Measurements from ENCODE around the gene VPS4A. TPM values are rescaled to one million over a fixed set of nuclear protein-coding genes. Genes with fewer than 3 reads are reported as not detected.
A peak's percentile ranks its signal among the peaks of the same experiment; 100 is the strongest.

Gene VPS4A
- total RNA-seq, result 10 to 100 TPM; 32.3 to 34.9 TPM

GRCh38 chr16:69310653-69311532 is at the start of gene VPS4A:
VPS4A (plus strand) TSS chr16:69311350; CDS start chr16:69311512, 162 bp downstream.
- CTCF ChIA-PET, result interaction anchor here (0.6 to 1.2 kb wide), 5 partner anchors 18 to 143 kb away, joined by 3 read pairs; partner anchors contain the start of genes COG8 and PDF
- H3K27ac Mint-ChIP-seq, result peak within 1 kb of the TSS; percentile 90

GRCh38 chr16:69266334-69267063 is 44.7 kb upstream of the VPS4A start:
- Mint-ChIP-seq H3K4me1 (peaks cover 6% of the 10 kb centered on the region), H3K36me3 (ENCODE audit: low read depth) (peaks cover 16% of the 10 kb centered on the region), H3K27me3 (no peaks in the 10 kb centered on the region), H3K9me3 (no peaks in the 10 kb centered on the region), H3K27ac (no peak overlapping the region), H3K4me3 (no peak overlapping the region)
- DNase-seq, result no peak
- CTCF ChIA-PET, result no interaction called here
- POLR2A ChIA-PET, result no interaction called here

More at GRCh38 chr16:69310653-69311532, at the start of gene VPS4A:
- DNase-seq, result peak; percentile 97
- POLR2A ChIA-PET, result interaction anchor here (0.6 to 3.5 kb wide), 12 partner anchors 10 to 827 kb away, joined by 3 to 16 read pairs (median 4); partner anchors contain the start of genes CHTF8, COG8, NIP7 and PDF
- Mint-ChIP-seq H3K27me3 (no peaks in the 10 kb centered on the region), H3K36me3 (ENCODE audit: low read depth) (peaks cover 30% of the 10 kb centered on the region), H3K4me3 (peak within 1 kb of the TSS; percentile 94), H3K9me3 (no peaks in the 10 kb centered on the region), H3K4me1 (peaks cover 24% of the 10 kb centered on the region)

GRCh38 chr16:69267633-69268032 is 43.5 kb upstream of the VPS4A start:
- H3K9me3 Mint-ChIP-seq, result no peaks in the 10 kb centered on the region
- H3K27me3 Mint-ChIP-seq, result no peaks in the 10 kb centered on the region
- peaks cover 16% of the 10 kb centered on the region for H3K36me3 Mint-ChIP-seq (ENCODE audit: low read depth)
- no peak overlapping the region for H3K27ac Mint-ChIP-seq
- no peak for DNase-seq
- POLR2A ChIA-PET, result no interaction called here
- CTCF ChIA-PET, result no interaction called here
- H3K4me1 Mint-ChIP-seq, result peaks cover 6% of the 10 kb centered on the region
- H3K4me3 Mint-ChIP-seq, result no peak overlapping the region

GRCh38 chr16:69270395-69270794 is 40.8 kb upstream of the VPS4A start:
- Mint-ChIP-seq H3K4me3 (no peak overlapping the region), H3K9me3 (no peaks in the 10 kb centered on the region), H3K36me3 (ENCODE audit: low read depth) (peaks cover 12% of the 10 kb centered on the region), H3K4me1 (peaks cover 6% of the 10 kb centered on the region), H3K27ac (no peak overlapping the region), H3K27me3 (no peaks in the 10 kb centered on the region)
- POLR2A ChIA-PET, result no interaction called here
- no peak for DNase-seq
- CTCF ChIA-PET, result interaction anchor here (0.7 kb wide), 1 partner anchor 15 kb away, joined by 3 read pairs; no protein-coding TSS in a partner anchor

GRCh38 chr16:69270831-69271230 is 40.3 kb upstream of the VPS4A start:
- peaks cover 12% of the 10 kb centered on the region for H3K36me3 Mint-ChIP-seq (ENCODE audit: low read depth)
- H3K4me3 Mint-ChIP-seq, result no peak overlapping the region
- no peaks in the 10 kb centered on the region for H3K9me3 Mint-ChIP-seq
- DNase-seq, result no peak
- no peaks in the 10 kb centered on the region for H3K27me3 Mint-ChIP-seq
- H3K27ac Mint-ChIP-seq, result no peak overlapping the region
- ChIA-PET CTCF (interaction anchor here (1.1 kb wide), 1 partner anchor 14 kb away, joined by 4 read pairs; no protein-coding TSS in a partner anchor), POLR2A (no interaction called here)
- peaks cover 6% of the 10 kb centered on the region for H3K4me1 Mint-ChIP-seq

- no peak overlapping the region for H3K27ac Mint-ChIP-seq
- POLR2A ChIA-PET, result interaction anchor here (1.3 kb wide), 1 partner anchor 85 kb away, joined by 3 read pairs; no protein-coding TSS in a partner anchor
- CTCF ChIA-PET, result interaction anchor here (1.6 kb wide), 1 partner anchor 13 kb away, joined by 5 read pairs; no protein-coding TSS in a partner anchor
Measured at GRCh38 chr16:69273009-69273408, 38.1 kb upstream of the VPS4A start.

GRCh38 chr16:69274699-69275235 is 36.4 kb upstream of the VPS4A start:
- Mint-ChIP-seq H3K9me3 (no peaks in the 10 kb centered on the region), H3K4me1 (peaks cover 6% of the 10 kb centered on the region), H3K4me3 (no peak overlapping the region), H3K27me3 (no peaks in the 10 kb centered on the region), H3K27ac (no peak overlapping the region), H3K36me3 (ENCODE audit: low read depth) (peaks cover 9% of the 10 kb centered on the region)
- CTCF ChIA-PET, result interaction anchor here (0.6 to 1.0 kb wide), 3 partner anchors 10 to 137 kb away, joined by 3 to 5 read pairs (median 4); no protein-coding TSS in a partner anchor
- no peak for DNase-seq
- POLR2A ChIA-PET, result no interaction called here

More at GRCh38 chr16:69273009-69273408, 38.1 kb upstream of the VPS4A start:
- Mint-ChIP-seq H3K9me3 (no peaks in the 10 kb centered on the region), H3K4me1 (peaks cover 6% of the 10 kb centered on the region), H3K4me3 (no peak overlapping the region), H3K36me3 (ENCODE audit: low read depth) (peaks cover 9% of the 10 kb centered on the region), H3K27me3 (no peaks in the 10 kb centered on the region)
- no peak for DNase-seq

- Mint-ChIP-seq H3K27me3 (no peaks in the 10 kb centered on the region), H3K9me3 (no peaks in the 10 kb centered on the region), H3K36me3 (ENCODE audit: low read depth) (no peaks in the 10 kb centered on the region), H3K4me1 (no peaks in the 10 kb centered on the region), H3K27ac (no peak overlapping the region), H3K4me3 (no peak overlapping the region)
- no peak for DNase-seq
- CTCF ChIA-PET, result interaction anchor here (1.3 to 1.4 kb wide), 2 partner anchors 10 to 11 kb away, joined by 3 to 5 read pairs; no protein-coding TSS in a partner anchor
- POLR2A ChIA-PET, result interaction anchor here (1.8 kb wide), 1 partner anchor 35 kb away, joined by 4 read pairs; the partner anchor contains the start of gene VPS4A
Measured at GRCh38 chr16:69276148-69277115, 34.7 kb upstream of the VPS4A start.

- peaks cover 2% of the 10 kb centered on the region for H3K36me3 Mint-ChIP-seq (ENCODE audit: low read depth)
- H3K27ac Mint-ChIP-seq, result no peak overlapping the region
- H3K27me3 Mint-ChIP-seq, result no peaks in the 10 kb centered on the region
- no peaks in the 10 kb centered on the region for H3K4me1 Mint-ChIP-seq
- ChIA-PET CTCF (interaction anchor here (0.7 to 1.3 kb wide), 2 partner anchors 10 to 127 kb away, joined by 3 read pairs; no protein-coding TSS in a partner anchor), POLR2A (interaction anchor here (1.8 kb wide), 1 partner anchor 34 kb away, joined by 4 read pairs; the partner anchor contains the start of gene VPS4A)
- no peaks in the 10 kb centered on the region for H3K9me3 Mint-ChIP-seq
- no peak overlapping the region for H3K4me3 Mint-ChIP-seq
- DNase-seq, result no peak
Measured at GRCh38 chr16:69277413-69277812, 33.7 kb upstream of the VPS4A start.

GRCh38 chr16:69283851-69284250 is 27.3 kb upstream of the VPS4A start:
- Mint-ChIP-seq H3K27ac (no peak overlapping the region), H3K36me3 (ENCODE audit: low read depth) (peaks cover 2% of the 10 kb centered on the region), H3K27me3 (no peaks in the 10 kb centered on the region), H3K4me1 (peaks cover 2% of the 10 kb centered on the region), H3K4me3 (no peak overlapping the region), H3K9me3 (no peaks in the 10 kb centered on the region)
- ChIA-PET CTCF (interaction anchor here (1.5 to 7.1 kb wide), 2 partner anchors 133 kb away, joined by 8 to 103 read pairs; no protein-coding TSS in a partner anchor), POLR2A (no interaction called here)
- no peak for DNase-seq

GRCh38 chr16:69285240-69285639 is 25.9 kb upstream of the VPS4A start:
- Mint-ChIP-seq H3K4me3 (no peak overlapping the region), H3K27me3 (no peaks in the 10 kb centered on the region), H3K4me1 (peaks cover 2% of the 10 kb centered on the region), H3K36me3 (ENCODE audit: low read depth) (peaks cover 2% of the 10 kb centered on the region), H3K27ac (no peak overlapping the region), H3K9me3 (no peaks in the 10 kb centered on the region)
- no peak for DNase-seq
- ChIA-PET CTCF (interaction anchor here (0.7 to 7.1 kb wide), 13 partner anchors 9 to 1262 kb away, joined by 3 to 103 read pairs (median 5); partner anchors contain the start of genes CHTF8, DUS2 and UTP4), POLR2A (interaction anchor here (0.6 to 1.9 kb wide), 2 partner anchors 135 to 336 kb away, joined by 3 to 6 read pairs; no protein-coding TSS in a partner anchor)
